NCI-H82 (cell line): ENCODE results near the gene NTRK2.

Source experiments
- DNase-seq: peaks from one replicate; lab custom pipeline; 2025; lab: John Stamatoyannopoulos, UW

NTRK2 gene

DNA sequence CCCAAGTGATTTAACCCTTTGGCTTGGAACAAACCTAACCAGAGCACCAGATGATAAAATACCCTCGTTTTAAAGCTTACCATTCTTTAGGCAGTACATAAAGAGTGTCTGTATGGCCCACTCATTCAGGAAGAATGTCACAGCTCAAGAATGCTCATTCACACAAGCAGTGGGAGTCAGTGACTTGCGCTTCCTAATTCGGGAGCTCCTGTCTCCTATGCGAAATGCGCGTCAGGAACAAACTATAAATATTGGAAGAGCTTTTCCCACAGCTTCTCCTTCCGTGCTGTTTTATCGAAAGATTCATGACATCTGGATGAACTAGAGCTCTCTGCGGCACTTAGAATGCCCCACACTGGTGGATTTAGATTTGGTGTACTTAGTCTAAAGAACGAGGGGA is 66.6 kb downstream of the NTRK2 start:
- no peak for DNase-seq

DNA sequence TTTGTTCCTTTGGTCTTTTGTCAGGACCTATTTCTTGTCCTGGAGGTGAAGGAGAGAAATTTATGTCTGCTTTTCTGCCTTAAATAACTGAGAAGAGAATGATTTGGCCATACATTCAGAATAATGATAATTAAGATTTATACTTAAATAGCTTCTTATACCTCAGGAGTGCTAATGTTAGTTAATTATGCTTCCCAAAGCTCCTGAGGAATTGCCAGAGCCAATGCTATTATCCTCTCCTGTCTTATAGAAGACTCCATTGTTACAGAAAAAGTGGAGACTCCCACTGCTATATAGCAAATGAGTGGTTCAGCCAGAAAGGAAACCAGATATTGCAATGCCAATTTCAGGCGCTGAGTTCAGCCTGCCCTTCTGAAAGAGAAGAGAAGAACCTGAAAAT is 67.0 kb downstream of the NTRK2 start:
- DNase-seq: no peak

DNA sequence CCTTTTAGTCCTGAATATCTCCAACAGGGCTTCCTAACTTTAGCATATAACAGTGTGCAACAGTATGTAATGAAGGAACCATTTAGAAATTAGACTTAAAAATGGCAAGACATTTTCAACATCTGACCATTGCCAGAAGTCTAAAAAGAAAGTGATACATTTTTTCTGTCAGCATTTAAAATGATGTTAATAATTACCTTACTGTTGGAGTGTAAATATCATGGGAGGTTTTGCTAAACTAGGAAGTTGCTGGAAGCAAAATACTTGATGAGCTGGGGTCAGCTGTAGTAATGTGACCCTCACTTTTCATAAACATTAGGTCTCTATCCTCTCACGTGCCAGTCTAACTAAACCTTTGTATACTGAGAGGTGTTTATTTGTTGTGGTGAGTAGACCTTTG is 68.8 kb downstream of the NTRK2 start:
- no peak for DNase-seq

DNA sequence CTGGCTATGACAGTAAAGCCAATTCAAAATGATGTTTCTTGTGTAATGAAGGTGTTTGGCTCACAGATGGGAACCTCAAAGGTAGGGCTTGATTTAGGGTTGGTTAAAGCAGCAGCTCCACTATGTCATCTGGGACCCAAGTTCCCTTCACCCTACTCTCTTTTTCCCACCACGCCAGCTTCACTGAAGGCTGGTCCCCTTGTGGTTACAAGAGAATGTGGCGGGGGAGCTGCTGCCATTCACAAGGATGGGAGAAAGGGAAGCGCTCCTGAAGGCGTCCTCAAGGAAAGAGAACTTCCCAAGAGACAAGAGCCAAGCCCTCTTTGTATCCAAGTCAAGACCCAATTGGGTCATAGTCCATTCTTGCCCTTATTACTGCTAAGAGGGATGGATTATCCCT is 72.7 kb downstream of the NTRK2 start:
- DNase-seq: no peak

DNA sequence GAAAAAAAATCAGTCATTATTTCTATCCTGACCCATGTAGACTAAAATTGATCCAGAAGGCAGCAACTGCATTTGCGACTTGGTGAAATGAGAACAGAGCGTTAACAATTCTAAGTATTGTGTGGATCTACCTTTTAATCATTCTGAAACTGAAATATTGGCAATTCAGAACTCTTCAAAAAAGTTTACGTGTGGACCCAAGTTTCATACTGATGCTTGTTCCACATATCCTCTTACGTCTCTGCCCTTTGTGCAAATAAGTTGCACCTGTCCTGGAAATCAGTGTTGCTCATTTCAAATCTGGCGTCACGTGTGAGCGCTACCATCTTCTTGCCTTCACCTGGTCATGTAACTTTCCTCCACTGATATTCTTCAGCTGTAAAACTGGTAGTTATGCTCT is 74.7 kb downstream of the NTRK2 start:
- DNase-seq: no peak

DNA sequence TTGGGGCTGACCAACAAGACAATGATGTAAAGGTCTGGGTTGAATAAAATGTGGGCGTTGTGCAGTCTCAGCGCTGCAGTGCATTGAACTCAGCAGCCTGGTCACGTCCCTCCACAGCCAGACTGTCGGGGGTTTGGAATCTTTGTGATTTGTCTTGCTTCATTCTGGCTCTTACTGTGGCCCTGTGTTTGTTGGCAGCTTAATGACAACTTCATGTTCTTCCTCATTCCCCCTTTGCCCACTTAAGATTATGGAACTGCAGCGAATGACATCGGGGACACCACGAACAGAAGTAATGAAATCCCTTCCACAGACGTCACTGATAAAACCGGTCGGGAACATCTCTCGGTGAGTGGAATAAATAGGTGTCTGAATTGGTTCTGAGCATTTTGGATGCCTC is 75.2 kb downstream of the NTRK2 start:
- no peak for DNase-seq

DNA sequence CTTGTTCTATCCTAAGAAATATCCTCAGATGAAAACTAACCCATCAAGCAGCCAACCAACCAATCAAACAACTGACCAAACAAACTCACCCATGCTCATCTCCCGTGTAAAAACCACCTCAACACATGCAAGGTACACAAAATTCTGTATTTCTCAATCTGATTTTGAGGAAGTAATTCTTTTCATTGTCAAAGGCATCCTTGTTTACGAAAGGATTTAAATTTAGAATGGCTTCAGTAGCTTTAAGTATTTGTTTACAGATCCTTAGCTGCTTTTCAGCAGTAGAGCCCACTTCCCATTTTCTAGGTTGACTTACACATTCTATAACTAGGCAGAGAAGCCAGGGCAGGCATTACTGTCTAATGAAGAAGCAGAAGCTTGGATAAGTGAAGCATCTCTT is 78.6 kb downstream of the NTRK2 start:
- DNase-seq: no peak

DNA sequence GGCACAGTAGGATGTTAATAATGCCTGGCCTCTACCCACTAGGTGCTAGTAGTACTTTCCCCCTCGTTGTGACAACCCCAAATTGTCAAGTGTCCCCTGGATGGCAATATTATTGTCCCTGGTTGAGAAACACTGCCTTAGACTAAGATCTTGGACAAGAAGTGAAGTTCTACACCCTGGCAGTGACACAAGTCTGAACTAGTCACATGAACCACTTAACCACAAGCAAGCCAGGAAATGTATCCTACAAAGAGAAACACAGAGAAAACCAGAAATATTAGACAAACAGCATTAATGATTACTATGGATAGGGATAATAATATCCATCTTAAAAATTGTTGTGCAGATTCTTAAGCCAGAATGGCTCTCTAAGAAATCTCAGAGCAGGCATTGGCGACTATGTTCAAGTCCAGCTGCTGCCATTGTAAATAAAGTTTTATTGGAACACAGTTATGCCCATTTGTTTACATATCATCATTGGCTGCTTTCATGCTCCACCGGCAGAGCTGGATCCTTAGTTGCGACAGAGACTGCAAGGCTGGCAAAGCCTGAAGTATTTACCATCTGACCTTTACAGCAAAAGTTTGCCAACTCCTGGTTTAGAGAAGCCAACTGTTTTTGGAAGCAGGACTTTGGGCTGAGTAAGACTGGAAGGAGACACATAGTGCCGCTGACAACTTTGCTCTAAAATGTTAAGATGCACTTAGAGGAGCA is 80.8 kb downstream of the NTRK2 start:
- no peak for DNase-seq

DNA sequence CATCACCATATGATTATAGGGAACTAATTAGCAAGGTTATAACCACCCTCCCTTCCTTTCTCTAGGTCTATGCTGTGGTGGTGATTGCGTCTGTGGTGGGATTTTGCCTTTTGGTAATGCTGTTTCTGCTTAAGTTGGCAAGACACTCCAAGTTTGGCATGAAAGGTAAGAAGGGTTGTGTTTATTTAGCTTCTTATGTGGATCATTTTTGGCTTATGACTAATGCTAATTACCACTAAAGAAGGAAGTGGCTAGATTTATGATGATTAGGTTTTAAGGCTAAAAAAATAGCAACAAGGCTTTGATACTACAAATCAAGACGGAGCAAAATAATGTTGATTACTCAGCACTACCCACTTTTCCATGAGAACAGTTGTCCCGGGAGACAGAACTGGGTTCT is 82.4 kb downstream of the NTRK2 start:
- DNase-seq: no peak

DNA sequence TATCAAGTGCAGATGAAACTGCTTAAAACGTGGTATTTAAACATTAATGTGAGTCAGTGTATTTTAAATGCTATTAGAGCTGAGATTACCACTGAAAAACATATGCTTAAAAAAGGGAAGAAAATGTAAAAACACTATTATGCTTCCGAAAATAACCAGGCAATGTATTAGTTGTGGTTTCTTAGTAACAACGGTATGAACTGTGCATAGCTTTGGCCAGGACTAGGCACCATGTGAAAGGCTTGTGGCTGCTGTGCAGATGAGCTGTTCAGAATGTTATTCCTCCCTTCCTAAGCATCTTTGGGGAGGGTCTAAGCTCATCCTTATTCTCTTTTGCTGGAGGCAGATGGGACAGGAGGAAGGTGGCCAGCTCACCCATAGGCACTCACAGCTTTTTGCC is 84.9 kb downstream of the NTRK2 start:
- DNase-seq: no peak

DNA sequence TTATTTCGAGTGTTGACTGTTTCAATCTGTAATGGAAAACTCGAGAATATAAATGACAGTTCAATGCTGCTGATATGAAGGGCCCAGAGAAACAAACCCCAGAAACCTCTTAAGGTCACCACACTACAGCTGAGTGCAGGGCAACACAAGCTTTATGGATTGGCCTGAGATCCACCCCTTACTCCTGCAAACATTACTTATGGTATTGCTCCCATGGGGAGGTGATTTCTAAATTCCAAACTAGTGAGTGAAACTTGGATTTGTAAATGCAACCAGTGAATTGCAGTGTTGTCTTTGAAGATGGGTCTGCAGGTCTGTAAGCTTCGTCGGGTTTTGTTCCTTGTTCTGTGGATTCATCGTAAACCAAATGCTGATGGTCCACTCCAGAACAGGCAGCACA is 85.4 kb downstream of the NTRK2 start:
- DNase-seq: no peak

DNA sequence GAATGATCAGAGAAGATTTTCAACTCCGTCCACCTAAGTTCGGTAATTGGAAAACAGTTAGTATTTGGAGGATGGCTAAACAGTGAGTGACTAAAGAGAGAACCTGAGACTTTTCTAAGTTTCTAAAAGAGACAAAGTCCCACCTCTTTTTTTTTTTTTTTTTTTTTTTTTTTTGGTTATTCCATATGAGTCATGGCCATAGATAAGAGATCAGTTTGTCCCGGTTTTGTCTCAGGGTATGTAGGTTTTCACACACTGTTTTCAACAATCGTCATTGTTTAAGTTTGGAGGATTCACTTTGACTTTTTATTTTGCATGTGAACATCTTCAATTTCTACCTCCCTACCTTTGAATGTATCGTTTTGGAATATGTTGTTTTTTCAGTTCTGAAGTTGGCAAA is 85.9 kb downstream of the NTRK2 start:
- no peak for DNase-seq

DNA sequence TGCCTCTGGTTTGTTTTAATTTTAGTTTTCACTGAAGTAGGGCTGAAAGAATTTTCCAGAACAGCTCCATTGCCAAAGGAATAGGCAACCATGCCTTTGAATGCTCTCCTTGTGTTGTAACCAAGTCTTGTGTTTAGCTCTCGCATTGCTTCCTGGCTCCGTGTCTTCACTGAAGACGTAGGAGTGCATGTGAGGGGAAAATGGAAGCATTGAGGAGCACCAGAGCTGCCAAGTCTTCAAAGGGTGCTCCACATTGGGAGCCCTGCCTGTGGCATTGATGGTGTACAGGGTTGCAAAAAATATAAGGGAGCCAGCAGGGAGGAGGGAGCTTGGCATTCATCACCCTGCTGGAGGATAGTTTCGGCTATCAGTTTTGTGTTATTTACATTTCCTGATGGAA is 86.6 kb downstream of the NTRK2 start:
- no peak for DNase-seq

DNA sequence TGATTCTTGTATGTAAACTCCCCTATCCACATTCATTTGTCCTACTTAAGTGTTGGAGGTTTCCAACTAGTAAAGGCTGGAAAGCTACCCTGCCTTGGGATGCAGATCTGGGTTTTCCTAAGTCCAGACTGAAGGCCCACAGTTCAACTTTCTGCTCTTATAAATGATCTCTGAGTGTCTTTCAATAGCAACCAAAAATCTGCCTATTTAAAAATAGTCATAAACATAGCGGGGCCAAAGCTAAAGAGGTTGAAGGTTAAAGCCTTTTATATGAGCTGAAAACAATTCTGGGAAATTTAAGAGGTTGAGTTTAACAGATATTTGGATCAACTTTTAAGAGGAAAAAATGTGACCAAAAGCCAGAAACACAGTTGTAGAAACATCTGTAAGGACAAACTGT is 87.2 kb downstream of the NTRK2 start:
- DNase-seq: no peak

DNA sequence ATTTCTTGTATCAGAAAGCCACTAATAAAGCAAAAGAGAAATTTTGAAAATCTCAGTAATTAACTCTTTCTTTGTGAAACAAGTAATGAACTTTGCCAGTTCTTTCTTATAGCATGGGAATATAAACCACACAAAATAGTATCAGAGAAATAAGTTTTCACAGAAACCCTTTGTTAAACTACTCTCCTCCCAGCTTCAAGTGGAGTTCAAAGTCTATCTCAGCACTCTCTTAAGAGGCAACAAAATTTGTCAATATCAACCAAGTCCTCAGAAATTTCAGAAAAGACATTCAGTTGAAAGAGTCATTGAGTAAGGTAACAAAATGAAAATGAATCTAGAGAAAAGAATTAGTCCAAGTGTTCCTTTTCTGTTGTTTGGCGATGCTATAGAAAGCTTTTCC is 89.3 kb downstream of the NTRK2 start:
- no peak for DNase-seq

DNA sequence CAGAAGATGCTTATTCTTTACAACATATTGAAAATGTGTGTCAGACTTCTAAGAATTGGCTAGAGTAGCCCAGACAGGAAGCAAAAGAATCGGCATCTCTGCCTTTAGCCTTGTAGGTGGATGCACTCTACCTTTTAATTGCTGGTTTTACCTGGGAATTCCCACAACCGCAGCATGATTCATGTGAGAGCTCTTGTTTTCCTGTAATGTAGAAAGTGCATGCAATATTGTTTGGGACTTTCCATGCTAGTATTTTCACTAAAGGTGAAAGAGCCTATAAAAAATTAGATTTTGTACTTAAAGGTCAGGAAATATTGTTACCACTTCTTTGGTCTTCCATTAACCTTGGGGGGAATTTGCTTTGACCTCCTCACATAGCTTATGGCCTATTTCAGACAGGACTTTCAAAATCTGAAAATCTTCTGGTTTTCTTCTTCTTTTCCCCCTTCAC is 89.8 kb downstream of the NTRK2 start:
- no peak for DNase-seq

DNA sequence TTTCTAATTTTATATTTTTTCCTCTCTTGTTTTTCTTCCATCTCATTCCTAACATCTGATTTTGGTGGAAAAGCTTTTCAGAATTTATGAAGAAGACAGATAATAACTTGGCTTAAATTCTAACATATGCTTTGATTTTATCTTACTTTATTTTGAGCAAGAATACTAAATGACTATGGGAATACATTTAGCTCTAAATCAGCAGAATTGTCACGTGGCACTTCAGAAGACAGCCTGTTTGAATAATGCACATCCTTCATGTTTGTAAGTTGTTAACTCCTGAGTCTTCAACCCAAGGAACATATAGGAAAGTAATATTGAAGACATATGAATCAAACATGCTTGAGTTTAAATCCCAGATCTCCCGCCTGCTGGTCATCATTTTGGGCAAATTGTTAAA is 90.3 kb downstream of the NTRK2 start:
- DNase-seq: no peak

DNA sequence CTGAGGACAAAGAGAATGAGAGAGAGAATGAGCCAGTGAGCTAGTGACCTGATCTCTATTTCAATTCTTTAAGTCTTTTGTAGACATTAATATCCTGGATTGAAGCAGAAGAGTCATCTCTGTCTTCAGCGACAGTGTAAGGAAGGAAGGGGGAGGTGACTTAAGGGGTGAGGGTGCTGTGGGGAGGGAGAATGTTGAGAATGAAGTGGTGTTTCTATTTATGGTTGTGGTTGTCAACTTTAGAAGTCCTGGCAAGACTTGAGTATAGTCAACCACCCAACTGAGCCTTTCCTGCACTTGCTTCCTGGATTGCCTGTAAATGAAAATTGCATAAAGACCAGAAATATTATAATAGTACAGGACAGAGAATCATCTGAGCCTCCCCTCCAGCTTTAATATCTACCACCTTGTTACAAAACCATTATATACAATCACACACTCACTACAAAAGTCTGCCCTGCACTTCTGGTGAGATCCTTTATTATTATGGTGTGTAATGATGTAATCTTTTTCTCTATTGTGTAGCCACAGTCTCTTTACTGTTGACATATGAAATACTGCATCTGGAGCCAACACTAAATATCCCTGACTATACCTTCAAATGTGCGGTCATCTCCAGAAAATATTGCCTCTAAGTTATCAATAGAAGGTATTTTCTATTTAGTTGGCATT is 91.7 kb downstream of the NTRK2 start:
- DNase-seq: no peak

DNA sequence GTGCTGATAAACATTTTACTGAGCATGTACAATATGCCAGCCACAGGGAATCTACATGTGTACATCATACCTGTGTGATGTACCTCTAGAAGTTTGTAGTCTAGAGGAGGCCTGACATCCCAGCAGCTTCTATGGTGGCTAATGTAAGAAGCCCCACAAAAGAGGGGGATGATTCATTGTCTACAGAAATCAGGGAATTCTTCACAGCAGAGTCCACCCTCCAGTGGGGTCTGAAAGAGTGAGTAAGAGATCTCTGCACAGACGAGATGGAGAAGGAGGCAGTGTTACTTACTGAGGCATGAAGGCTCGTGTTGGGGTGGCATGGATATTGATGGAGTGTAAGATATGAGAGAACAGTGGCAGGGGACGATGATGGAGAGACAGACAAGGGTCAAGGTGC is 103.0 kb downstream of the NTRK2 start:
- DNase-seq: no peak

DNA sequence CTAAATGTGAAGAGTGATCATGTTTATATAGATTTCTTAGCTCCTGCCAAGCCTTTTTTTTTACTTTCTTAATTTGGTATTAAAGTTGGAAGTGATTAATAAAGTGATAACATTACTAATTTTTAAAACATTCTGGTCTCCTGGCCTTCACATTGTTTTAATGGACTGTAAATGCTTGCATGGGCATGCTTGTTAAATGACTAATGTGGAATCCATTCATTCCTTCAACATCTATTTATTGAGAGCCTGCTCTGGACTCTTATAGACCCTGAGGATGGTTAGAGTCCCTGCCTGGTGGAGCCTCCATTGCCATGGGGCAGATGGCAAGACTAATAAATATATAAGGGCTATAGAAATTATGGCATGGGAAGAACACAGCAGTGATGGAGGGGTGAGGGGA is 103.5 kb downstream of the NTRK2 start:
- no peak for DNase-seq

DNA sequence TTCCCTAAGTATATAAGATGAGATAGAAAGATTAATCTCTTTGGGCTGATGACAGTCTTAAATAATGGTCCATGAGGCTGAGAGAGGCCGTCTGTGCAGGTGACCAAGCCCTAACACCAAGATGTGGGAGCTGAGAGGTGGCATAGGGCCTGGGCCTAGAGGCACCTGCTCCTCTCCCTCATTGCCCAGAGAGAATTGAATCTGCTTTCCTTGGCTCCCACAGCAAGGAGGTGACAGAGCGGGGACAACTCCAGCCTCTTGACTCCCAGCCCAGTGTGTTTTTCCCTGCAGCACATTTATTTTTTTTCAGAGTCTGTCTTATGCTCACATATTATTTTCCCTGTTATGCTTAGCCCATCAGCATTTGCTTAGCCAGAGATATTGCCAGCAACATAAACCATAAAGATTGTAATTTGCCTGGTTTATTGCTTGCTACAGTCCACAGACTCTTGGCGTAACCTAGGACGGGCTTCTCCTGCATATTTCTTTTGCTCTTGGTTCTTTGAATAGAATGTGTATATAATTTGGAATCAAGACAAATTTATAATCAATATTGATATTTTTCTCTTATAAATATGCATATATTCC is 105.6 kb downstream of the NTRK2 start:
- no peak for DNase-seq

DNA sequence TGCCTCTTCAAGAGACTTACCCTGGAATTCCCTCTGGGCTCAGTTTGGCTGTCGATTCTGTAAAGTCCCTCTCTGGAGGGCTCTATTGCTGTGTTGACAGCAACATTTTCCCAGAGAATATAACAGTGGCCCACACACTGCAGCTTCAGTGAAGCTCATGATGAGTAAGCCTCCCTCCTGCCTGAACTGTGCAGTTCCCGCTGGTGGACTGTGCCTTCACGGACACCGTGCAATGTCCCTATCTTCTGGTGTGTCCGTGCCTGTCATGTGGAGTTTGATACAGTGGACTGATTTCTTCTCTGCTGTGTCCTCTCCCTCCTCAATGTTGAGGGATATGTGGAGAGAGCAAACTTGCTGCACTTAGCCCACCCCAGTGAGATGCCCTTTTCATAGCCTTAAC is 109.0 kb downstream of the NTRK2 start:
- no peak for DNase-seq

DNA sequence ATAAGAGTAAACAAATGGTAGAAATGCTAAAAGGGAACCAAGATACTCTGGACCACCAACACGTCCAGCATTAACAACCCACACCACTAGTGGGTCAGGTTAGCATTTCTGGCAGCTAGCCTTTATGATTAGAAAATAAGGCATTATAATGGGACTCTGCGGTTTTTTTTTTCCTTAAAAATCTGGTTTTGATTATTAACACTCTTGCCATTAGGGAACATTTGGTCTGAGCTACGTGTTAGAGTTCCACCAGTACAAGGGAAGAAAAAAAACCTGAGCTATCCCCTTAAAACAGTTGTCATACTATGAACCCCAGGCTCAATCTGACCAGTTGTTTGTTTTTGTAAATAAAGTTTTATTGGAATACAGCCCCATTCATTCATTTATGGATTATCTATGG is 110.4 kb downstream of the NTRK2 start:
- no peak for DNase-seq

DNA sequence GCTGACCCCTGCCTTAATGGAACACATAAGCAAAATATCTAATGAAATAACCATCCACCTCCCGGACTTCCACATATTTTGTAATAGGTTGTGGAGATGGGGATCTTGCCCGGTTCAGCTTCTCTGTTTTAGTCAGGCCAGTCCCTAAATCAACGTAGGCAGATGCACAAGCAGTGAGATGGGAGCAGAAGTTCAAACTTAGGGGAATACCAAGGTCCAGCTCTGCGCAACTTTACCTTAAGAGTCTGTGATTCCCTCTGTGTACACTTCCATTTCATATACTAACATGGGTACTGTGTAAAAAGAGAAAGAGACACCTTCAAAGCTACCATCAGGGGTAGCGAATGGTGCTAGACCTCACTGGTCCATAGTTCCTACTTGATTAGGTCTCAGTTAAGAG is 110.9 kb downstream of the NTRK2 start:
- no peak for DNase-seq
